ENCODE measurements around the gene ABHD10. TPM values are rescaled to one million over a fixed set of nuclear protein-coding genes. Genes with fewer than 3 reads are reported as not detected.

ABHD10 gene
- total and polyA plus RNA-seq, 2 experiments from 2014 or later, result 25.6 to 36.2 TPM

- TF ChIP-seq EZH2phosphoT487 (IDR thresholded peaks at IDR 0.05; ENCODE audit: low read depth, severe bottlenecking, unreplicated experiment) (no peak), CTCF (IDR thresholded peaks at IDR 0.05; ENCODE audit: poor library complexity) (no peak), EZH2 (IDR thresholded peaks at IDR 0.05; ENCODE audit: borderline replicate concordance) (no peak)
- no peak for DNase-seq (ENCODE audit: low spot score)
- no peaks in the 10 kb centered on the region for H3K9me3 ChIP-seq (ENCODE audit: low read depth)
- H3K27ac ChIP-seq, result no peak overlapping the region
- H3K4me3 ChIP-seq, result no peak overlapping the region
- no peaks in the 10 kb centered on the region for H3K9me2 ChIP-seq (replicated peaks; ENCODE audit: insufficient read depth)
- no peak overlapping the region for H2AFZ ChIP-seq
- H3K79me2 ChIP-seq, result no peaks in the 10 kb centered on the region
- H4K20me1 ChIP-seq (ENCODE audit: insufficient read depth, poor library complexity, severe bottlenecking), result no peaks in the 10 kb centered on the region
- no peaks in the 10 kb centered on the region for H3K27me3 ChIP-seq
- H3K36me3 ChIP-seq (replicated peaks; ENCODE audit: insufficient read depth, low read depth), result no peaks in the 10 kb centered on the region
- 99% methylated on average over 2 of the region's 2 CpGs for WGBS (ENCODE audit: low lambda C conversion rate, missing lambda C conversion rate)
- H3K4me2 ChIP-seq, result no peak overlapping the region
- no peaks in the 10 kb centered on the region for H3K4me1 ChIP-seq (ENCODE audit: insufficient read depth)
Measured at GRCh38 chr3:111951032-111951431, 27.8 kb upstream of the ABHD10 start.

DNA sequence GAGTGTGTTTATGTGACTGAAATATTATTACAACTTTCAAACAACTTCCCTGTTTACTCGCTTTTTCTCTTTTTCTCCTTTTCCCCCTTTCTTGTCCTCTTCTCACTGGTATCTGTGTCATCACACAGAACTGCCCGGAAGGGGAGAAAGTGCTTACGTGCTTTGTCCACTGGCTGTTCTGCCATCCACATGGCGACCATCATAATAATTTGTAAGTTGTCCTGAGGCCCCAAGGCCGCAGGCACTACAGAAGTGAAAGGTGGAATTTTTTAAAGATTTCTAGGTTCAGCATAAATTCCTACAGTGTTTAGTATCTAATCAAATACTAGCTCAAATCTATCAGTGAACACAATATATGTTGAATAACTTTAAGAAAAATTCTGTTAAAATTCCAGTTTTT lies 26.7 kb upstream of the ABHD10 start:
- 86% methylated on average over 5 of the region's 5 CpGs for WGBS (ENCODE audit: low lambda C conversion rate, missing lambda C conversion rate)
- no peak for DNase-seq (ENCODE audit: low spot score)
- Histone ChIP-seq H3K4me3 (no peak overlapping the region), H3K36me3 (replicated peaks; ENCODE audit: insufficient read depth, low read depth) (no peaks in the 10 kb centered on the region), H3K4me2 (no peak overlapping the region), H3K27ac (no peak overlapping the region), H4K20me1 (ENCODE audit: insufficient read depth, poor library complexity, severe bottlenecking) (no peaks in the 10 kb centered on the region), H3K79me2 (no peaks in the 10 kb centered on the region), H3K9me2 (replicated peaks; ENCODE audit: insufficient read depth) (no peaks in the 10 kb centered on the region), H2AFZ (no peak overlapping the region), H3K27me3 (no peaks in the 10 kb centered on the region), H3K9me3 (ENCODE audit: low read depth) (no peaks in the 10 kb centered on the region), H3K4me1 (ENCODE audit: insufficient read depth) (peaks cover under 1% of the 10 kb centered on the region)
- TF ChIP-seq CTCF (IDR thresholded peaks at IDR 0.05; ENCODE audit: poor library complexity) (no peak), EZH2 (IDR thresholded peaks at IDR 0.05; ENCODE audit: borderline replicate concordance) (no peak)

GRCh38 chr3:111952866-111953450 lies 25.9 kb upstream of the ABHD10 start:
- H3K4me3 ChIP-seq, result no peak overlapping the region
- no peak for DNase-seq (ENCODE audit: low spot score)
- no peaks in the 10 kb centered on the region for H4K20me1 ChIP-seq (ENCODE audit: insufficient read depth, poor library complexity, severe bottlenecking)
- no peaks in the 10 kb centered on the region for H3K27me3 ChIP-seq
- no peaks in the 10 kb centered on the region for H3K36me3 ChIP-seq (replicated peaks; ENCODE audit: insufficient read depth, low read depth)
- peaks cover 6% of the 10 kb centered on the region for H3K4me1 ChIP-seq (ENCODE audit: insufficient read depth)
- no peaks in the 10 kb centered on the region for H3K79me2 ChIP-seq
- no peak overlapping the region for H3K27ac ChIP-seq
- no peak overlapping the region for H3K4me2 ChIP-seq
- no peak overlapping the region for H2AFZ ChIP-seq
- 84% methylated on average over 6 of the region's 6 CpGs for whole genome bisulfite sequencing (ENCODE audit: low lambda C conversion rate, missing lambda C conversion rate)
- TF ChIP-seq EZH2 (IDR thresholded peaks at IDR 0.05; ENCODE audit: borderline replicate concordance) (no peak), CTCF (IDR thresholded peaks at IDR 0.05; ENCODE audit: poor library complexity) (no peak), EZH2phosphoT487 (IDR thresholded peaks at IDR 0.05; ENCODE audit: low read depth, severe bottlenecking, unreplicated experiment) (no peak)
- no peaks in the 10 kb centered on the region for H3K9me3 ChIP-seq (ENCODE audit: low read depth)
- no peaks in the 10 kb centered on the region for H3K9me2 ChIP-seq (replicated peaks; ENCODE audit: insufficient read depth)

Data from hepatocyte (in vitro differentiated cells).